SK-N-SH (cell line): ENCODE results near the gene RAD51B. TPM values are rescaled to one million over a fixed set of nuclear protein-coding genes. Genes with fewer than 3 reads are reported as not detected.

Experiments
- CTCF ChIA-PET: fragments of 300-600, 350-600 bp; formaldehyde crosslinking; extraction: SDS; loops from one replicate; lab custom pipeline; 2021; lab: Yijun Ruan, JAX
- POLR2A ChIA-PET: fragments of 350-600 bp; sonication (Branson Sonifier 250); formaldehyde crosslinking; extraction: SDS; loops from one replicate; lab custom pipeline; 2020; ENCODE audit warnings: antibody characterized with exemption, inconsistent platforms; lab: Yijun Ruan, JAX
- DNase-seq: peaks from one replicate; pipeline ENCODE4 v3.0.0; 2012
- H2AFZ ChIP-seq: fragments of 200-600 bp; sonication (generic); 2 replicates; pipeline ENCODE4 v1.8.1; 2016; ENCODE audit warnings: antibody characterized with exemption, mild to moderate bottlenecking, low read depth
- H3F3A ChIP-seq: fragments of 200-600 bp; sonication (generic); replicated peaks from 2 replicates; pipeline ENCODE3; 2016; ENCODE audit warnings: antibody characterized with exemption, mild to moderate bottlenecking; ENCODE audit not compliant: insufficient read depth
- H3K27ac ChIP-seq, 2 experiments: fragments of 200-500 bp in 1 of 2; fragments of 200-600 bp in 1 of 2; sonication (Bioruptor generic) in 1 of 2; sonication (generic), shearing (Covaris generic) in 1 of 2; 2 replicates each; pipeline versions ENCODE4 v1.5.1 to v1.6.1; 2014 to 2016; ENCODE audit warnings: low read depth in 2 of 2, inconsistent platforms in 1 of 2, low read length in 1 of 2, mild to moderate bottlenecking in 1 of 2, mixed read lengths in 1 of 2
- H3K27me3 ChIP-seq: fragments of 200-600 bp; sonication (generic), shearing (Covaris generic); 2 replicates; pipeline ENCODE4 v1.6.1; 2016; ENCODE audit warnings: mixed run types; ENCODE audit not compliant: insufficient read depth
- H3K36me3 ChIP-seq, 2 experiments: fragments of 200-500 bp in 1 of 2; fragments of 200-600 bp in 1 of 2; sonication (Bioruptor generic) in 1 of 2; sonication (generic) in 1 of 2; replicated peaks in 1 of 2; 2 replicates each; pipeline versions ENCODE3 to v1.5.1; 2014 to 2016; ENCODE audit warnings: low read length in 1 of 2, mild to moderate bottlenecking in 1 of 2; ENCODE audit not compliant: insufficient read depth in 2 of 2, control insufficient read depth in 1 of 2
- H3K4me1 ChIP-seq, 2 experiments: fragments of 200-500 bp in 1 of 2; fragments of 200-600 bp in 1 of 2; sonication (Bioruptor generic) in 1 of 2; sonication (generic), shearing (Covaris generic) in 1 of 2; 2 replicates each; pipeline versions ENCODE4 v1.5.1 to v1.6.1; 2014 to 2016; ENCODE audit warnings: low read depth in 1 of 2, low read length in 1 of 2, mixed run types in 1 of 2; ENCODE audit not compliant: insufficient read depth in 2 of 2, control insufficient read depth in 1 of 2
- H3K4me2 ChIP-seq: fragments of 200-600 bp; sonication (generic), shearing (Covaris generic); 2 replicates; pipeline ENCODE4 v1.6.1; 2017; ENCODE audit warnings: mixed run types
- H3K4me3 ChIP-seq, 2 experiments: fragments of 200-500 bp in 1 of 2; fragments of 200-600 bp in 1 of 2; sonication (Bioruptor generic) in 1 of 2; sonication (generic), shearing (Covaris generic) in 1 of 2; 2 replicates each; pipeline versions ENCODE4 v1.5.1 to v1.8.1; 2014 to 2016; ENCODE audit warnings: low read depth in 2 of 2, inconsistent platforms in 1 of 2, low read length in 1 of 2, mild to moderate bottlenecking in 1 of 2, mixed read lengths in 1 of 2, moderate library complexity in 1 of 2
- H3K79me2 ChIP-seq: fragments of 200-600 bp; sonication (generic); 2 replicates; pipeline ENCODE4 v1.8.1; 2017; ENCODE audit warnings: mild to moderate bottlenecking; ENCODE audit not compliant: insufficient read depth
- H3K9ac ChIP-seq: fragments of 200-600 bp; sonication (generic); 2 replicates; pipeline ENCODE4 v1.6.1; 2017; ENCODE audit warnings: mixed run types
- H3K9me2 ChIP-seq: fragments of 200-600 bp; sonication (generic); 2 replicates; pipeline ENCODE4 v1.6.1; 2017; ENCODE audit warnings: mixed run types
- H3K9me3 ChIP-seq: fragments of 200-600 bp; sonication (generic); 2 replicates; pipeline ENCODE4 v1.6.1; 2017; ENCODE audit warnings: mixed run types, mild to moderate bottlenecking, moderate library complexity
- H4K20me1 ChIP-seq: fragments of 200-600 bp; sonication (generic); 2 replicates; pipeline ENCODE4 v1.6.1; 2017; ENCODE audit warnings: mild to moderate bottlenecking, mixed run types; ENCODE audit not compliant: insufficient read depth
- ELF1 ChIP-seq: IDR thresholded peaks from 2 replicates; pipeline ENCODE4 v1.4.0; 2012
- EP300 ChIP-seq, 2 experiments: IDR thresholded peaks; 2 replicates each; pipeline versions ENCODE4 v1.4.0 to v1.6.1; 2012; ENCODE audit warnings: borderline replicate concordance in 1 of 2, low read depth in 1 of 2, low read length in 1 of 2
- GABPA ChIP-seq: IDR thresholded peaks from 2 replicates; pipeline ENCODE4 v1.4.0; 2012; ENCODE audit warnings: low read depth, mild to moderate bottlenecking
- GATA2 ChIP-seq: sonication (generic); formaldehyde crosslinking; IDR thresholded peaks from 2 replicates; pipeline ENCODE4 v1.5.0; 2020; ENCODE audit warnings: mild to moderate bottlenecking, missing genetic modification reagents
- JUND ChIP-seq: IDR thresholded peaks from 2 replicates; pipeline ENCODE4 v1.4.0; 2012
- MAX ChIP-seq: IDR thresholded peaks from 2 replicates; pipeline ENCODE4 v1.4.0; 2012; ENCODE audit warnings: low read depth
- MEF2A ChIP-seq: IDR thresholded peaks from 2 replicates; pipeline ENCODE4 v1.4.0; 2012; ENCODE audit warnings: low read depth, borderline replicate concordance
- NRF1 ChIP-seq: IDR thresholded peaks from 2 replicates; pipeline ENCODE4 v1.6.1; 2012; ENCODE audit warnings: low read depth, mild to moderate bottlenecking, low read length
- REST ChIP-seq: IDR thresholded peaks from 2 replicates; pipeline ENCODE4 v1.6.1; 2012; ENCODE audit warnings: mild to moderate bottlenecking, low read depth, low read length, moderate library complexity
- RFX5 ChIP-seq: IDR thresholded peaks from 2 replicates; pipeline ENCODE4 v1.6.1; 2012; ENCODE audit warnings: mild to moderate bottlenecking, improper control_type of control experiment, low read length
- RXRA ChIP-seq: IDR thresholded peaks from 2 replicates; pipeline ENCODE4 v1.4.0; 2012; ENCODE audit warnings: low read depth, mild to moderate bottlenecking, borderline replicate concordance
- SIN3A ChIP-seq: IDR thresholded peaks from 2 replicates; pipeline ENCODE4 v1.6.1; 2012; ENCODE audit warnings: low read depth, mild to moderate bottlenecking, low read length, moderate library complexity, borderline replicate concordance
- TCF12 ChIP-seq: IDR thresholded peaks from 2 replicates; pipeline ENCODE4 v1.4.0; 2012
- TEAD4 ChIP-seq: IDR thresholded peaks from 2 replicates; pipeline ENCODE4 v1.4.0; 2012; ENCODE audit warnings: mild to moderate bottlenecking, borderline replicate concordance; ENCODE audit not compliant: insufficient read depth
- YY1 ChIP-seq: IDR thresholded peaks from 2 replicates; pipeline ENCODE4 v1.4.0; 2012; ENCODE audit warnings: low read depth, mild to moderate bottlenecking
- WGBS: methylation state at CpG from one replicate; pipeline ENCODE4 v1.1.6; 2017; ENCODE audit warnings: low lambda C conversion rate; 5-methylcytosine and 5-hydroxymethylcytosine counted together
- polyA plus RNA-seq, 3 experiments: library from polyadenylated mRNA; depleted of rRNA; stranded (reverse); fragments of >200 nt; gene quantifications; 2 replicates each; pipeline ENCODE4 v1.2.3, GENCODE V29; 2012
- TF ChIP-seq, protein P1 (sequence below): fragments of 150-350 bp; IDR thresholded peaks from 2 replicates; pipeline ENCODE4 v1.6.1; 2016; ENCODE audit warnings: mild to moderate bottlenecking, low read depth, low read length

Gene RAD51B
- polyA plus RNA-seq, 1 of the 3 experiments (the other 2 are of a cell fraction): 6.0 TPM

- TF ChIP-seq, protein P1, sequence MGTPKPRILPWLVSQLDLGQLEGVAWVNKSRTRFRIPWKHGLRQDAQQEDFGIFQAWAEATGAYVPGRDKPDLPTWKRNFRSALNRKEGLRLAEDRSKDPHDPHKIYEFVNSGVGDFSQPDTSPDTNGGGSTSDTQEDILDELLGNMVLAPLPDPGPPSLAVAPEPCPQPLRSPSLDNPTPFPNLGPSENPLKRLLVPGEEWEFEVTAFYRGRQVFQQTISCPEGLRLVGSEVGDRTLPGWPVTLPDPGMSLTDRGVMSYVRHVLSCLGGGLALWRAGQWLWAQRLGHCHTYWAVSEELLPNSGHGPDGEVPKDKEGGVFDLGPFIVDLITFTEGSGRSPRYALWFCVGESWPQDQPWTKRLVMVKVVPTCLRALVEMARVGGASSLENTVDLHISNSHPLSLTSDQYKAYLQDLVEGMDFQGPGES: no peak
Measured at GRCh38 chr14:68366656-68367055, 547.1 kb downstream of the RAD51B start (continued).

DNA sequence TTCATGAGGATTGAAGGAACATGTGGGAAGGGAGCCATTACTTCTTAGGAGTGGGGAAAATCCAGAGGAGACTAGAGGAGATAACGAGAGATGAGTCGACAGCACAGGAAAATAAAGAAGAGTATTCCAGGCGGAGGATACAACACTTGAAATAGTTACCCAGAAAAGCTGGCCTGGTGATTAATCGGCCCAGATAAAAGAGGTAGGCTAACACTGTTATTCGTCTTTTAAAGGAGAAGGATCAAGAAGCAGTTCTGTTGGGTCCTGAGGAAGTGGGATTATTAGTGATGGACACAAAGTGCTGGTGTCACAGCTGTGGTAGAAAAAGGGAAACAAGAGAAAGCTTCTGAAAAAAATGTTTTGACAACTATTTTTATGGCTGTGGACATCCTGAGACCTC is 548.0 kb downstream of the RAD51B start:
- H3K4me2 ChIP-seq: no peak overlapping the region
- H3K27me3 ChIP-seq: no peaks in the 10 kb centered on the region
- 60% methylated on average over 5 of the region's 5 CpGs for WGBS
- H3K27ac ChIP-seq: peak overlapping the region in 1 of 2 experiments; percentile 36; a peak in 1 of 4 replicates
- no peaks in the 10 kb centered on the region for H3K79me2 ChIP-seq
- H3K9ac ChIP-seq: no peak overlapping the region
- peak; percentile 28 for DNase-seq
- H2AFZ ChIP-seq: 0 out of 2 replicates have a peak overlapping the region, but pooled peaks have one; percentile 0
- no peaks in the 10 kb centered on the region for H4K20me1 ChIP-seq
- H3K4me1 ChIP-seq: peaks cover 0 to 6% of the 10 kb centered on the region in 2 experiments; a peak in 2 of 4 replicates
- H3K4me3 ChIP-seq: no peak overlapping the region
- H3F3A ChIP-seq: peaks cover 6% of the 10 kb centered on the region
- no peaks in the 10 kb centered on the region for H3K9me3 ChIP-seq
- CTCF ChIA-PET: interaction anchor here (1.3 kb wide), 1 partner anchor 422 kb away, joined by 4 read pairs; no protein-coding TSS in a partner anchor
- H3K36me3 ChIP-seq: no peaks in the 10 kb centered on the region
- TF ChIP-seq YY1 (no peak), JUND (no peak), SIN3A (no peak), MEF2A (no peak), TCF12 (no peak), MAX (no peak)
- POLR2A ChIA-PET: no interaction called here
- no peaks in the 10 kb centered on the region for H3K9me2 ChIP-seq

GRCh38 chr14:68368850-68369249 is 549.3 kb downstream of the RAD51B start:
- Histone ChIP-seq H3K4me1 (peaks cover 0 to 6% of the 10 kb centered on the region in 2 experiments; a peak in 2 of 4 replicates), H3K9me3 (no peaks in the 10 kb centered on the region), H3K79me2 (no peaks in the 10 kb centered on the region), H3K4me2 (no peak overlapping the region), H3K36me3 (no peaks in the 10 kb centered on the region), H3K4me3 (no peak overlapping the region), H3F3A (peaks cover 6% of the 10 kb centered on the region), H4K20me1 (no peaks in the 10 kb centered on the region), H2AFZ (no peak overlapping the region), H3K9me2 (no peaks in the 10 kb centered on the region), H3K27me3 (no peaks in the 10 kb centered on the region), H3K27ac (no peak overlapping the region), H3K9ac (no peak overlapping the region)
- no peak for DNase-seq
- WGBS: 97% methylated on average over 3 of the region's 3 CpGs
- TF ChIP-seq RXRA: no peak
- TF ChIP-seq EP300 (IDR thresholded peaks at IDR 0.05; ENCODE audit: borderline replicate concordance in 1 of 2, low read depth in 1 of 2, low read length in 1 of 2): no peak
- TF ChIP-seq TCF12: no peak
- TF ChIP-seq YY1: no peak
- no peak for TF ChIP-seq REST
- TF ChIP-seq TEAD4: no peak
- TF ChIP-seq ELF1: no peak
- no peak for TF ChIP-seq GATA2
- no peak for TF ChIP-seq NRF1
- TF ChIP-seq MAX: no peak
- no peak for TF ChIP-seq GABPA
- no peak for TF ChIP-seq RFX5
- ChIA-PET POLR2A (no interaction called here), CTCF (interaction anchor here (1.3 kb wide), 2 partner anchors 420 to 456 kb away, joined by 4 read pairs; no protein-coding TSS in a partner anchor)
